ENCODE measurements around the gene DBN1. TPM values are rescaled to one million over a fixed set of nuclear protein-coding genes. Genes with fewer than 3 reads are reported as not detected.

Gene DBN1
- total RNA-seq, 2 experiments from 2014 or later, result 4.9 to 5.0 TPM

DNA sequence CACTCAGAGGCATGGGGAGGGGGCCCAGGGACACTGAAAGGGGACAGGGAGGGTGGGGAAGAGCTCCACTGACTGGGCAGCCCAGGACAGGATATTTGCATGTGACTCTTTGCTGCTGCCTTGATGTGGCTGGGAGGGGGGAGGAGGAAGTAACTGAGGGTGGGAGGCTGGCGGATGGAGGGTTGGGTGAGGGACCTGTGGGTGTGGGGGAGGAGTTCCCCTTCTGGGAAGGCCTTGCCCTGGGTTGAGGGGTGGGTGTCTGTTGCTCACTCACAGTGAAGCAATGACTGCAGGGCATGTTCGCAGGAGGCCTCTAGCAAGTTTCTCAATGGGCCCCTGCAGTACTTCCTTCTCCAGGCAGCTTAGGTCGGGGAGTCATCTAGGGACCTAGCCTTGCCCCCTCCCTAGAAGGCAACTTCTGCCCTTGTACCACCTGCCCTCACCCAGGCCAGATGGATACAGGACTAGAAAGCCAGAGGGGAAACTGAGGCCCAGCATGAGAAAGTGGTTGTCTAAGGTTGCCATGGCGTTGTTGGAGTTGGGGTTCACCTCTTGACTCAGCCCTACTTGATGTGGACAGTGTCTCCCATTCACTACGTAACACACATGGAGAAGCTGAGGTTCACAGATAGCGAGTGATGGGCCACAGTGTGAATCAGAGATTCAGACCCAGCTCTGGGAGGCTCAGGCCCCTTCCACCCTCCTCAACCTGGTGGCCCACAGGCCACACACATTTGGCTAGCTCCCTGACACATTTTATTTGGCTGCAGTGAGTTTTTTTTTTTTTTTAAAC is 44.0 kb downstream of the DBN1 start:
- Mint-ChIP-seq H3K4me1 (peaks cover 69% of the 10 kb centered on the region), H3K9me3 (no peaks in the 10 kb centered on the region), H3K36me3 (ENCODE audit: low read depth) (peaks cover 71% of the 10 kb centered on the region), H3K4me3 (peak overlapping the region; percentile 91), H3K27me3 (no peaks in the 10 kb centered on the region), H3K27ac (peak overlapping the region; percentile 93)
- POLR2A ChIA-PET, result interaction anchor here (0.7 to 14.9 kb wide), 11 partner anchors 9 to 170 kb away, joined by 3 to 654 read pairs (median 4); partner anchors contain the start of genes F12, PRR7 and RGS14
- peak; percentile 87 for DNase-seq
- CTCF ChIA-PET, result interaction anchor here (0.6 to 12.6 kb wide), 14 partner anchors 12 to 119 kb away, joined by 3 to 235 read pairs (median 4); partner anchors contain the start of gene PFN3

DNA sequence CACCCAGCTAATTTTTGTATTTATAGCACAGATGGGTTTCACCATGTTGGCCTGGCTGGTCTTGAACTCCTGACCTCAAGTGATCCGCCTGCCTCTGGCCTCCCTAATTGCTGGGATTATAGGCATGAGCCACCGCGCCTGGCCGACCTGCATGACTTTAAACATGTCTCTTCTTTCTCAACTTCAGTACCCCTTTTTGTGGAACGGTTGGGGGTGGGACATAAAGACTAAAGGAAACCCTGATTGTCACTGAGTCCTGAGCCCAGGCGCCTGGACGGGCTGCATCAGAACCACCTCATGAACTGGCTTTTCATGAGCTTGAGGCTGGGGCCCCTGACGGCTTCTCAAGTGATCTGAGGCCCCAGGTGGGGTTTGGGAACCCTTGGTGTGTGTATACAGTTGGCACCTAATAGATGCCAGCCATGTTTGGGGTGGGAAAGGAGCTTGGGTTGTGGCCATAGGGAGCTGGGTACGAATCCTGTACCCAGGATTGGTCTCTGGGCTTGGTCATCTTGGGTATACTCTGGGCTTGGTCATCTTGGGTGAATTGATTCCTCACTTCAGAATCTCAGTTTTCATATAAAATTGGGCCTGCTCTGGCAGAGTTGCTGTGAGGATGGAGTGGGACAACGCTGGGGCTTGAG is 44.7 kb downstream of the DBN1 start:
- DNase-seq, result no peak

DNA sequence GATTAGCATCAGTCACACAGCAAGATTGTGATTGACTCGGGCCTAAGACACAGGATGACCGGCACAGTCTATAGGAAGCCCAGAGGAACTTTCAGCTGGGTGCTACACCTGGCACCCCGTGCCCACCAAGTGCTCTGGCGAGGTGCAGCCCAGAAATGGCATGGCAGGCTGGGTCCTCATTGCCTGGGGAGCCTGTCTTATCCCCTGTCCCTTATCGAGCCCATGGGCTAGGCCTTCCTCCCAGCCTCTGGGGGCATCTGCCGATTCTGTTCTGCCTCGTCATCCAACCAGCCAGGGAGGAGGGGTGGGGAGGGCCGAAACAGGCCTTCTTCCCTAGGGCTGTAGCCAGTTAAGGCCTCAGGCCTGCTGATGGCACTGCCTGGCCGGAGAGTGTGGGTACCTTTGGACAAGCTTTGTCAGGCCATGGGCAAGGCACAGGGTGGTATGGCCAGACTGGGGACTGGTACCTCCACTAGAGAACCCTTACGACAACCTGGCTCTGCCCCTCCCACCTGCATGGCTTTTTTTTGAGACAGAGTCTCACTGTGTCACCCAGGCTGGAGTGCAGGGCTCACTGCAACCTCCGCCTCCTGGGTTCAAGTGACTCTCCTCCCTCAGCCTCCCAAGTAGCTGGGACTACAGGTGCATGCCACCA is 45.4 kb downstream of the DBN1 start:
- CTCF ChIA-PET, result interaction anchor here (1.0 to 12.6 kb wide), 8 partner anchors 14 to 116 kb away, joined by 3 to 235 read pairs (median 6); partner anchors contain the start of genes PFN3 and PRR7
- Mint-ChIP-seq H3K27ac (peak overlapping the region; percentile 93), H3K4me1 (peaks cover 59% of the 10 kb centered on the region), H3K4me3 (peak overlapping the region; percentile 91), H3K36me3 (ENCODE audit: low read depth) (peaks cover 58% of the 10 kb centered on the region), H3K9me3 (no peaks in the 10 kb centered on the region), H3K27me3 (no peaks in the 10 kb centered on the region)
- POLR2A ChIA-PET, result interaction anchor here (0.7 to 14.9 kb wide), 9 partner anchors 18 to 118 kb away, joined by 3 to 654 read pairs (median 11); partner anchors contain the start of genes F12, LMAN2, PRR7 and RGS14
- DNase-seq, result peak; percentile 50

More for the DNA sequence above, 44.7 kb downstream of the DBN1 start:
- H3K36me3 Mint-ChIP-seq (ENCODE audit: low read depth), result peaks cover 63% of the 10 kb centered on the region
- peaks cover 65% of the 10 kb centered on the region for H3K4me1 Mint-ChIP-seq
- POLR2A ChIA-PET, result interaction anchor here (0.7 to 14.9 kb wide), 11 partner anchors 17 to 171 kb away, joined by 3 to 654 read pairs (median 4); partner anchors contain the start of genes F12, LMAN2, PRR7 and RGS14
- H3K27me3 Mint-ChIP-seq, result no peaks in the 10 kb centered on the region
- no peaks in the 10 kb centered on the region for H3K9me3 Mint-ChIP-seq
- CTCF ChIA-PET, result interaction anchor here (0.6 to 12.6 kb wide), 10 partner anchors 13 to 119 kb away, joined by 3 to 235 read pairs (median 4); partner anchors contain the start of gene PFN3
- H3K4me3 Mint-ChIP-seq, result peak overlapping the region; percentile 91
- H3K27ac Mint-ChIP-seq, result peak overlapping the region; percentile 93

DNA sequence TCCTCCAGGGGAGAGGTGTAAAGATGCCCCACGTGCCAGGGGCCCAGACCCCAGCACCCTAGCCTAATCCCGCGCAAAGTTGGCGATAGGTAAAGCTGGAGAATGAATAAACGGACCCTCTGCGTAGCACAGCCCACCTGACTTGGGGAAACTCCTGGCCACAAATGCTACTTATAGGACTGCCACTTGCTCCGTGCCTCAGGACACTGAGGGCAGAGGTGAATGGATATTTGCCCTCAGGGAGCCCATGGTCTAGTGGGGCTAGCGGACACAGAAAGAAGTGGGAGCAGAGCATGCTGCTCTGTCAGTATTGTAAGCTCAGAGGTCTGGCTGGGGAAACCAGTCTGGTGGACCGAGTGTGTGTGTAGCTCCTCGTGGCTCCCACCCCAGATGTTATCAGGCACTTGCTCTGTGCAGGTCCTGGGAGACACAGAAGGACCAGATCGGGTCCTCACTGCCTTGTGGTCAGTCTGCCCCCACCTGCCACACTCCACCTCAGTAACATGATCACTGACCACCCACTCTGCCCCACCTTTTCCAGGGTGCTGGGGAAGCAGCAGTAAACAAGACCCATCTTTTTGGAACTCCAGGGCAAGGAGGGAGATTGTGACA is 46.1 kb downstream of the DBN1 start:
- no peaks in the 10 kb centered on the region for H3K9me3 Mint-ChIP-seq
- peaks cover 50% of the 10 kb centered on the region for H3K36me3 Mint-ChIP-seq (ENCODE audit: low read depth)
- CTCF ChIA-PET, result interaction anchor here (1.0 to 12.6 kb wide), 6 partner anchors 19 to 115 kb away, joined by 3 to 235 read pairs (median 10); partner anchors contain the start of genes PFN3 and PRR7
- DNase-seq, result peak; percentile 36
- H3K27ac Mint-ChIP-seq, result peak overlapping the region; percentile 93
- peak overlapping the region; percentile 91 for H3K4me3 Mint-ChIP-seq
- POLR2A ChIA-PET, result interaction anchor here (1.0 to 14.9 kb wide), 12 partner anchors 18 to 117 kb away, joined by 3 to 654 read pairs (median 10); partner anchors contain the start of genes F12, LMAN2, PDLIM7 and PRR7
- no peaks in the 10 kb centered on the region for H3K27me3 Mint-ChIP-seq
- H3K4me1 Mint-ChIP-seq, result peaks cover 56% of the 10 kb centered on the region

DNA sequence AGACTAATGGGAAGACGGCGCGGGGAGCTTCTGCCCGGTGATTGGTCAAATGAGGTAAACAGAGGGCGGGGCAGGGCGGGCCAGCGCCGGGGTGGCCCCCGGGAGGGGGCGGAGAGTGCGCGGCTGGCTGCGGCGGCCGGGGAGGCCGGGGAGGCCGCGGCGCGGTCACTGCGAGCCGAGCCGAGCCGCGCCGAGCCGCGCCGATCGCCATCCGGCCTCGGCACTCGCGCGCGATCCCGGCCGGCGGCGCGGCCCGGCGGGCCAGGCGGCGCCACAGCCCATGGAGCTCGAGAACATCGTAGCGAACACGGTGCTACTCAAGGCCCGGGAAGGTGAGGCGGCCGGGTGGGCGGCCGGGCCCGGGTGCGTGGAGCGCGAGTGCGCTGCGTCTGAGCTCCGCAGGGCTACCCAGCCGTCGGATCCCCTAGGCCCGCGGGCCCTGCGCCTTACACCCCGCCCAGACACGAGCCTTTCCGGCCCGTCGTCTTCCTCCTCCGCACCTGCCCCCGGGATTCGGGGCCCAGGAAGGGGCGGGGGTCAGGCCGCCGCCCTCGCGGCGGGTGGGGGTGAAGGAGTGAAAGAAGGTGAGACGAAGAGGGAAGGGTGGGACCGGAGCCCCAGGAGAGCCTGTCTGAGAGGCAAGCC is 46.7 kb downstream of the DBN1 start, which contains the start of gene GRK6:
Gene GRK6, plus strand, starts transcription at position 111 of the 645 bp plus-strand sequence. Its CDS starts 170 bp downstream, at position 281.
- H3K27ac Mint-ChIP-seq, result peak within 1 kb of the TSS; percentile 98
- POLR2A ChIA-PET, result interaction anchor here (0.9 to 14.9 kb wide), 16 partner anchors 8 to 122 kb away, joined by 3 to 654 read pairs (median 6); partner anchors contain the start of genes F12, LMAN2, PDLIM7 and PRR7
- peak within 1 kb of the TSS; percentile 95 for H3K4me3 Mint-ChIP-seq
- H3K9me3 Mint-ChIP-seq, result peaks cover 2% of the 10 kb centered on the region
- H3K4me1 Mint-ChIP-seq, result peaks cover 52% of the 10 kb centered on the region
- H3K27me3 Mint-ChIP-seq, result no peaks in the 10 kb centered on the region
- peaks cover 44% of the 10 kb centered on the region for H3K36me3 Mint-ChIP-seq (ENCODE audit: low read depth)
- CTCF ChIA-PET, result interaction anchor here (0.6 to 12.6 kb wide), 12 partner anchors 18 to 117 kb away, joined by 3 to 235 read pairs (median 7); partner anchors contain the start of genes PFN3 and PRR7
- DNase-seq, result peak; percentile 80

DNA sequence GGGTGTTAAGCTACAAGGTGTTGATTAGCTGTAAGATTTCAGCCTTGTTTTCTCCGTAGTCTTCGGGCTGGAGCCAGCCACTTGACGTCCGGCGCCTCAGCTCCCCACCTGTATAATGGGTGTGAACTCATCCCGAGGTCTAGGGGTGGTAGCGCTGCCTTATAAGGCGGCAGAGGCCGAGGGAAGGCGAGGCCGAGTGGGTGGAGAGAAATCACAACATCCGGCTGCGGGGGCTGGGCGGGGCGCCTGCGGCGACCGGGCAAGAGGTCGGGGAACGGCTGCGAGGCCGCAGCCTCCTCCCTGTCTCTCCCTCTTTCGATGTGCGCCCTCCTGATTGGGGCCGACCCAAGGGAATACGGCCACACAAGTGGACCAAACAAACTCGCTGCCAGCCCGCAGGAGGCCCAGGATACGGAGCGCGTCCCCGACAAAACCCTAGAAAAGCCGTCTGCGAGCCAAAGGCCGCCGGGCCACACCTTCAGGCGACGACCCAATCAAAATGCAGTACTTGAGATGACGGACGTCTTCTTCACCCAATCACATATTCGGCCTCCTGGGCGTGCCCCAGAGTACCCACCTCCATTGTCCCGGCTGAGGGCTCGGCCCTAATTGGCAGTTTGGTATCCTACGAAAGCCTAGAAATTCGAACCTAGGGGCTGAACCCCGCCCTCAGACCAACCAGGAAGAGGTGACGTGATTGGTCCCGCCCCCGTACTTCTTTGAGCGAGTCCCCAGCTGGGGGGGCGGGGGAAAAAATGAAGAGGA is 47.5 kb downstream of the DBN1 start:
- ChIA-PET CTCF (interaction anchor here (0.5 to 12.6 kb wide), 15 partner anchors 8 to 117 kb away, joined by 3 to 235 read pairs (median 6); partner anchors contain the start of genes PFN3 and PRR7), POLR2A (interaction anchor here (0.9 to 14.9 kb wide), 17 partner anchors 7 to 121 kb away, joined by 3 to 654 read pairs (median 8); partner anchors contain the start of genes F12, LMAN2, PDLIM7 and PRR7)
- H3K9me3 Mint-ChIP-seq, result peaks cover 2% of the 10 kb centered on the region
- no peaks in the 10 kb centered on the region for H3K27me3 Mint-ChIP-seq
- peak overlapping the region; percentile 95 for H3K4me3 Mint-ChIP-seq
- peak; percentile 100 for DNase-seq
- H3K27ac Mint-ChIP-seq, result peak overlapping the region; percentile 98
- H3K4me1 Mint-ChIP-seq, result peaks cover 44% of the 10 kb centered on the region
- peaks cover 37% of the 10 kb centered on the region for H3K36me3 Mint-ChIP-seq (ENCODE audit: low read depth)

DNA sequence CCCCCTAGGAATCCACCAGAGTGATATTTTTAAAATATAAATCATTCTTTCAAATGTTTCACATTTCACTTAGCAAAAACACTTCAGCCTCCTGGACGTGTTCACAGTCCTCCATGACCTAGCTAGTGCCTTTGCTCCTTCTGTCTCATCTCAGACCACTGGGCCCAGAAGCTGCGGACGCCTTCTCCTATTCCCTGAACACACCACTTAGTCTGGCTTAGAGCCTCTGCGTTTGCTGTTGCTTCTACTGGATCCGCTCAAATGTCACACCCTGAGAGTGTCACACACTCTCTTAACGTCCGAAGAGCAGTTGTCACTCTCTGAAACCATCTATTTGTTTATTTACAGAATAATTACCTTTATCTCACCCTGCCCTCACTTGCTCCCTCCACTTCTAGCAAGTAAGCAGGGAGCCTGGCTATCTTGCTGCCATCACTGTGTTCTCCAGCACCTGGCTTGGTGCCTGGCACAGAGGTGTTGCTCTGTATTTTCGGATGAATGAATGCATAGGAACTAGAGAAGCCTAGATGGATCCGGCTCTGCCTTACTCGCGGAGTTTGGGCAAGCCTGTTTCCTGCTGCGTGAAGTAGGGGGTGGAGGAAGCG is 48.1 kb downstream of the DBN1 start:
- Mint-ChIP-seq H3K27me3 (no peaks in the 10 kb centered on the region), H3K27ac (peak overlapping the region; percentile 98), H3K36me3 (ENCODE audit: low read depth) (peaks cover 30% of the 10 kb centered on the region), H3K4me3 (peak overlapping the region; percentile 95), H3K9me3 (peaks cover 2% of the 10 kb centered on the region), H3K4me1 (peaks cover 38% of the 10 kb centered on the region)
- ChIA-PET CTCF (interaction anchor here (0.5 to 12.6 kb wide), 11 partner anchors 9 to 76 kb away, joined by 3 to 235 read pairs (median 8); partner anchors contain the start of genes PFN3 and PRR7), POLR2A (interaction anchor here (1.1 to 14.9 kb wide), 13 partner anchors 8 to 115 kb away, joined by 3 to 654 read pairs (median 11); partner anchors contain the start of genes F12, LMAN2, PDLIM7 and PRR7)
- DNase-seq, result no peak

DNA sequence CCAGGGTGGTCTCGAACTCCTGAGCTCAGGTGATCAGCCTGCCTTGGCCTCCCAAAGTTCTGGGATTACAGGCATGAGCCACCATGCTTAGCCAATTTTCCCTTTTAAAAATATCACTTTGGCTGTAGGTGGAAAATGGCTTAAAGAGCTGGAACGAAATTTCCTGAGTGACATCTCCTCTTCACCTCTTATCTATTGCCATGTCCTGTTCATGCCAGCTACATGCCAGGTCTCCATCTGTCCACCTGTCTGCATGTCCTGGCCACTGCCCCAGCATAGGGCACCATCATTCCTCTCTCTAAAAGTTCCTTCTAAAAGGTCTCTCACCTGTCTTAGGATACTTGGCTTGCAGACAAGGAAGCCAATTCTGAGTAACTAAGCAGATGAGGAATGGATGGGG is 49.8 kb downstream of the DBN1 start:
- ChIA-PET CTCF (interaction anchor here (2.3 to 12.6 kb wide), 3 partner anchors 20 to 34 kb away, joined by 10 to 235 read pairs (median 51); partner anchors contain the start of gene PFN3), POLR2A (interaction anchor here (1.0 to 14.9 kb wide), 5 partner anchors 9 to 111 kb away, joined by 3 to 654 read pairs (median 20); partner anchors contain the start of genes F12, LMAN2 and PRR7)
- Mint-ChIP-seq H3K4me3 (no peak overlapping the region), H3K9me3 (peaks cover 2% of the 10 kb centered on the region), H3K36me3 (ENCODE audit: low read depth) (peaks cover 15% of the 10 kb centered on the region), H3K4me1 (peaks cover 21% of the 10 kb centered on the region), H3K27ac (no peak overlapping the region), H3K27me3 (no peaks in the 10 kb centered on the region)
- DNase-seq, result no peak

DNA sequence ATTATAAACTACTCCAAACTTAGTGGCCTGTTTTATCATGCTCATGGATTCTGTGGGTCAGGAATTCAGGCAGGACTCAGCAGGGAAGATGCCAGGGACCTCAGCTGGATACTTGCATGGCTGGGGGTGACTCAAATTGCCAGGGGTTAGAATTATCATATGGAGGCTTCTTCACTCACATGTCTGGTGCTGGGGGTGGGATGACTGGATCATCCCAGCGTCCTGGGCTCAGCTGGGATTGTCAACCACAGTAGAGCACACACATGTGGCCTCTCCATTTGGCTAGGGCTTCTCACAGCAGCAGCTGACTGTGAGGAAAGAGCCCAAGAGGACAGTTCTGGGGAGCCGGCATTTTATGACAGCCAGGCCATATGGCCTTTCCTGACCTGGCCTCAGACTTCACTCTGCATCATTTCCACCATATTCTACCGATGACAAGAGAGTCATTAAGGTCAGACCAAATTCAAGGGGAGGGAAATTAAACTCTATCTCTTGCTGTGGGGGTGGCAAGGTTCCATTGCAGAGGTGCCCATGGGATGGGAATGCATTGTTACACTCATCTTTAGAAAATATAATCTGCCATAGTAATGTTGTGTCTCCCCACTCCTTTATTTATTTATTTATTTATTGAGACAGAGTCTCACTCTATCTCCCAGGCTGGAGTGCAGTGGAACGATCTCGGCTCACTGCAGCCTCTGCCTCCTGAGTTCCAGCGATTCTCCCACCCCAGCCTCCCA is 52.2 kb downstream of the DBN1 start:
- H3K27me3 Mint-ChIP-seq, result no peaks in the 10 kb centered on the region
- no peak overlapping the region for H3K27ac Mint-ChIP-seq

More for the DNA sequence above, 52.2 kb downstream of the DBN1 start:
- ChIA-PET CTCF (no interaction called here), POLR2A (interaction anchor here (0.8 to 14.9 kb wide), 3 partner anchors 12 to 26 kb away, joined by 3 to 463 read pairs (median 20); partner anchors contain the start of gene F12)
- Mint-ChIP-seq H3K4me3 (no peak overlapping the region), H3K4me1 (peaks cover 19% of the 10 kb centered on the region), H3K9me3 (peaks cover 2% of the 10 kb centered on the region), H3K36me3 (ENCODE audit: low read depth) (no peaks in the 10 kb centered on the region)
- no peak for DNase-seq

Data from activated CD4-positive, alpha-beta memory T cell treated with anti-CD3 and anti-CD28 coated beads, Interleukin-2, amount 10 ng/mL, durations not matched to agents 7 days and 5 days (primary cell).